Measurements from ENCODE around the gene CAPN5. TPM values are rescaled to one million over a fixed set of nuclear protein-coding genes. Genes with fewer than 3 reads are reported as not detected.
"Not testable (repeated sequence)": the region's sequence is repeated elsewhere in the genome, so short reads cannot be mapped to it uniquely, and the experiment has no call there.

Gene CAPN5
- polyA plus RNA-seq, 1 experiment = 18.4 TPM

DNA sequence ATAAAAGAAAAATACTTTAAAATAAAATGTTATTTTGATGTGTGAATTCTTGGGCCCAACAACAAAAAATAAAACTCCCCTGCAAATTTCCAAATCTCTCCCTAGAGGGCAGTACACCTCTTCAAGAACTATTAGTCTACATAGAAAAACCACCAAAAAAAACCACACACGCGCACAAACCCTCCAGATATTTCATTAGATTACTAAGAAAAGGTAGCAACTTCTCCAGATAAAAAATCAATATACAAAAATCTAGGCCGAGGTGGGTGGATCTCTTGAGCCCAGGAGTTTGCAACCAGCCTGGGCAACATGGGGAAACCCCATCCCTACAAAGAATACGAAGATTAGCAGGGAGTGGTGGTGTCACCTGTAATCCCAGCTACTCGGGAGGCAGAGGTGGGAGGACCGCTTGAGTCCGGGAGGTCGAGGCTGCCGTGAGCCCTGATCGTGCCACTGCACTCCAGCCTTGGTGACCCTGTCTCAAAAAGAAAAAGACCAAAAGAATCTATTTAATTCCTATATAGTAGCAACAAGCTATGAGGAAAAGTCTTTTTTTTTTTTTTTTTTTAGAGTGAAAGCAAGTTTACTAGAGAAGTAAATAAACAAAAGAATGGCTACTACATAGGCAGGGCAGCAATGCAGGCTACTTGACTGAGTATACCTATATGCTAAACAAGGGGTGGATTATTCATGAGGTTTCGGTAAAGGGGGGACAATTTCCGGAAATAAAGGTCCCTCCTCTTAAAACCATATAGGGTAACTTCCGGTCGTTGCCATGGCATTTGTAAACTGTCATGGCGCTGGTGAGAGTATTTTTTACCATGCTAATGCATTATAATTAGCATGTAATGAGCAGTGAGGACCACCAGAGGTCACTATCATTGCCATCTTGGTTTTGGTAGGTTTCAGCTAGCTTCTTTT is 19.5 kb upstream of the CAPN5 start:
- H3K36me3 ChIP-seq (ENCODE audit: control insufficient read depth, insufficient read depth, low read length) = no peaks in the 10 kb centered on the region
- peaks cover 2% of the 10 kb centered on the region; the same call in 1 of the 2 replicates for H3K27me3 ChIP-seq (ENCODE audit: control insufficient read depth, insufficient read depth, low read length)
- TF ChIP-seq CTCF (IDR thresholded peaks at IDR 0.05; ENCODE audit: insufficient read depth, low read depth, low read length) = peak; percentile 65
- ChIA-PET POLR2A (interaction anchor here (0.6 to 1.0 kb wide), 4 partner anchors 11 to 49 kb away, joined by 4 to 11 read pairs (median 10); no protein-coding TSS in a partner anchor), CTCF (interaction anchor here (0.6 to 6.1 kb wide), 35 partner anchors 8 to 510 kb away, joined by 3 to 134 read pairs (median 5); partner anchors contain the start of genes B3GNT6 and MYO7A)
- peak; percentile 92 for DNase-seq (ENCODE audit: low read depth)
- H3K4me3 ChIP-seq (ENCODE audit: low read depth, low read length) = peak overlapping the region; percentile 44

- H3K36me3 ChIP-seq (ENCODE audit: control insufficient read depth, insufficient read depth, low read length); H3K27me3 ChIP-seq (ENCODE audit: control insufficient read depth, insufficient read depth, low read length); H3K4me3 ChIP-seq (ENCODE audit: low read depth, low read length); DNase-seq (ENCODE audit: low read depth): not testable (repeated sequence)
- ChIA-PET POLR2A (interaction anchor here (0.6 to 1.0 kb wide), 3 partner anchors 20 to 50 kb away, joined by 9 to 11 read pairs (median 11); no protein-coding TSS in a partner anchor), CTCF (interaction anchor here (0.7 to 6.1 kb wide), 35 partner anchors 9 to 509 kb away, joined by 3 to 134 read pairs (median 5); partner anchors contain the start of genes B3GNT6 and MYO7A)
Observed at GRCh38 chr11:77047928-77048446, 18.8 kb upstream of the CAPN5 start.

DNA sequence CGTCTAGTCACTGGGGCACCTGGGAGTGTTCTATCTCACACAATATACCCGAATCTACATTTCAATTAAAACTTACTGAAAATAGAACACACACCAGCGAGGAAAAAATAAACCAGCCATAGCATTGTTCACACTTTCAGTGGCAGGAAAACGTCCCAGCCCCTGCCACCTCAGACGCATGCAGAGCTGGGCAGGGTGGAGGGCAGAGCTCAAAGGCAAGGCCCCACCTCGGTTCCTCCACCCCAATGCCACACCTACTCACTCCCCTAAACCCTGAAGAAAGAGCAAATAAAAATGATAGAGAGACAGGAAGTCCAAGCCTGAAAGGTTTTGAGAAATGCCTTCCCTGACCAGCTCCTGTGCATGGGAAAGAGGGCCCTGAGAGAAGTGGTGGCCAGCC is 17.7 kb upstream of the CAPN5 start:
- ChIA-PET POLR2A (no interaction called here), CTCF (interaction anchor here (1.1 to 6.1 kb wide), 8 partner anchors 10 to 508 kb away, joined by 3 to 134 read pairs (median 14); no protein-coding TSS in a partner anchor)
- Histone ChIP-seq H3K4me3 (ENCODE audit: low read depth, low read length) (no peak overlapping the region), H3K27me3 (ENCODE audit: control insufficient read depth, insufficient read depth, low read length) (no peaks in the 10 kb centered on the region; the same call in 1 of the 2 replicates), H3K36me3 (ENCODE audit: control insufficient read depth, insufficient read depth, low read length) (no peaks in the 10 kb centered on the region)
- TF ChIP-seq CTCF (IDR thresholded peaks at IDR 0.05; ENCODE audit: insufficient read depth, low read depth, low read length) = no peak
- no peak for DNase-seq (ENCODE audit: low read depth)

DNA sequence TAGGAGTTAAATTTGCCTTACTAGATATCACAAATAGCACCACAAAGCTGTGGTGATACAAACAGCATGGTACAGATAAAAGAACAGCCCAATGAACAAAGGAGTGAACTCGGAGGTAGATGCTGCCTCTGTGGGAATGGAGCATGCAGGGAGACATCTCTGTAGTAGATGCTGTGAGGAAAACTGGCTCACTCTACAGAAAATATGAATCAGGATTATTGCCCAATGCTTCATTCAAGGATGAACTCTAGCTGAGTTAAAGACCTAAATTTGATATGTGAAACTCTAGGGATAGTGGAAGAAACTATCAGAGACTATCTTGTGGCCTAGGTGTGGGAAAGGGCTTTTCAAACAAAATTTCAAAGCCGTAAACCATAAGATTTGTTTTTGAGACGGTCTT is 15.3 kb upstream of the CAPN5 start:
- no peak for DNase-seq (ENCODE audit: low read depth)
- CTCF ChIA-PET = interaction anchor here (0.8 to 6.1 kb wide), 7 partner anchors 11 to 76 kb away, joined by 3 to 134 read pairs (median 4); no protein-coding TSS in a partner anchor
- TF ChIP-seq CTCF (IDR thresholded peaks at IDR 0.05; ENCODE audit: insufficient read depth, low read depth, low read length) = no peak

GRCh38 chr11:77052518-77052917 is 14.3 kb upstream of the CAPN5 start:
- Histone ChIP-seq H3K27me3 (ENCODE audit: control insufficient read depth, insufficient read depth, low read length) (peaks cover 2% of the 10 kb centered on the region), H3K4me3 (ENCODE audit: low read depth, low read length) (no peak overlapping the region), H3K36me3 (ENCODE audit: control insufficient read depth, insufficient read depth, low read length) (no peaks in the 10 kb centered on the region)
- no peak for DNase-seq (ENCODE audit: low read depth)
- ChIA-PET POLR2A (no interaction called here), CTCF (interaction anchor here (0.6 to 6.1 kb wide), 6 partner anchors 20 to 329 kb away, joined by 3 to 134 read pairs (median 5); partner anchors contain the start of gene MYO7A)
- no peak for TF ChIP-seq CTCF (IDR thresholded peaks at IDR 0.05; ENCODE audit: insufficient read depth, low read depth, low read length)

More for the DNA sequence above, 15.3 kb upstream of the CAPN5 start:
- Histone ChIP-seq H3K36me3 (ENCODE audit: control insufficient read depth, insufficient read depth, low read length) (no peaks in the 10 kb centered on the region), H3K4me3 (ENCODE audit: low read depth, low read length) (no peak overlapping the region), H3K27me3 (ENCODE audit: control insufficient read depth, insufficient read depth, low read length) (peaks cover 2% of the 10 kb centered on the region)
- POLR2A ChIA-PET = no interaction called here
